ENCODE results near the gene TEKT5.

GRCh38 chr16:10605636-10606035 lies 89.1 kb downstream of the TEKT5 start:
- no peak for TF ChIP-seq CTCF (IDR thresholded peaks at IDR 0.05)
- no peak for TF ChIP-seq EZH2phosphoT487 (IDR thresholded peaks at IDR 0.05)
